H1 (cell line): Measurements from ENCODE around the gene HDC. TPM values are rescaled to one million over a fixed set of nuclear protein-coding genes. Genes with fewer than 3 reads are reported as not detected.

Source experiments
- CTCF ChIA-PET: fragments of 300-600 bp; sonication (Branson Sonifier 250); formaldehyde crosslinking; loops from one replicate; lab custom pipeline; 2021; ENCODE audit not compliant: partially characterized antibody; lab: Charles Lee
- POLR2A ChIA-PET: fragments of 300-600 bp; sonication (Branson Sonifier 250); formaldehyde crosslinking; loops from one replicate; lab custom pipeline; 2021; ENCODE audit warnings: inconsistent platforms; ENCODE audit not compliant: partially characterized antibody; lab: Charles Lee
- DNase-seq, 2 experiments: peaks; one replicate each; pipeline versions ENCODE4 v3.0.0 to v3.0.0-alpha.2; 2010 to 2022; ENCODE audit warnings: low spot score in 2 of 2, low read depth in 1 of 2, mixed read lengths in 1 of 2
- FAIRE-seq: peaks from 2 replicates; lab custom pipeline; 2011; peaks lifted over from hg19 to GRCh38; lab: Jason Lieb, UNC
- H2AFZ ChIP-seq: 2 replicates; pipeline ENCODE4 v1.8.1; 2012; ENCODE audit warnings: low read length, inconsistent platforms
- H2AK5ac ChIP-seq: 2 replicates; pipeline ENCODE4 v1.6.1; 2013; ENCODE audit warnings: low read depth, low read length
- H2BK120ac ChIP-seq: replicated peaks from 2 replicates; pipeline ENCODE3; 2013; ENCODE audit warnings: low read depth, low read length, inconsistent platforms
- H2BK12ac ChIP-seq: 2 replicates; pipeline ENCODE4 v1.6.1; 2013; ENCODE audit warnings: low read depth, low read length
- H2BK15ac ChIP-seq: 2 replicates; pipeline ENCODE4 v1.6.1; 2013; ENCODE audit warnings: low read length
- H2BK20ac ChIP-seq: 2 replicates; pipeline ENCODE4 v1.6.1; 2013; ENCODE audit warnings: low read length
- H2BK5ac ChIP-seq: 2 replicates; pipeline ENCODE4 v1.6.1; 2013; ENCODE audit warnings: low read depth, low read length
- H3K14ac ChIP-seq: 2 replicates; pipeline ENCODE4 v1.6.1; 2013; ENCODE audit warnings: inconsistent platforms; ENCODE audit not compliant: insufficient read length
- H3K18ac ChIP-seq: 2 replicates; pipeline ENCODE4 v1.6.1; 2013; ENCODE audit warnings: low read length; ENCODE audit errors: extremely low read depth
- H3K23ac ChIP-seq: 2 replicates; pipeline ENCODE4 v1.6.1; 2013; ENCODE audit warnings: inconsistent platforms; ENCODE audit not compliant: insufficient read length
- H3K23me2 ChIP-seq: 2 replicates; pipeline ENCODE4 v1.6.1; 2013; ENCODE audit warnings: low read depth, low read length
- H3K27ac ChIP-seq: 2 replicates; pipeline ENCODE4 v1.6.1; 2011; ENCODE audit warnings: low read depth, low read length, inconsistent platforms
- H3K27me3 ChIP-seq, 4 experiments: replicated peaks in 1 of 4; 1 replicate in 1 of 4; 2 replicates in 3 of 4; pipeline versions ENCODE4 v1.6.1 to v1.8.1; 2011 to 2013; ENCODE audit warnings: low read length in 3 of 4, mild to moderate bottlenecking in 3 of 4, inconsistent platforms in 2 of 4, mixed read lengths in 2 of 4, moderate library complexity in 1 of 4; ENCODE audit not compliant: control insufficient read depth in 3 of 4, insufficient read depth in 3 of 4; ENCODE audit errors: extremely low read depth in 1 of 4
- H3K36me3 ChIP-seq, 4 experiments: 2 replicates each; pipeline versions ENCODE4 v1.6.1 to v1.8.1; 2011 to 2013; ENCODE audit warnings: mild to moderate bottlenecking in 4 of 4, low read length in 3 of 4, moderate library complexity in 2 of 4, control low read depth in 1 of 4, inconsistent platforms in 1 of 4; ENCODE audit not compliant: insufficient read depth in 4 of 4, control insufficient read depth in 2 of 4
- H3K4ac ChIP-seq: replicated peaks from 2 replicates; pipeline ENCODE3; 2013; ENCODE audit warnings: low read length, low read depth, mixed read lengths, inconsistent platforms; ENCODE audit not compliant: insufficient read length
- H3K4me1 ChIP-seq, 4 experiments: replicated peaks in 1 of 4; 1 replicate in 1 of 4; 2 replicates in 3 of 4; pipeline versions ENCODE4 v1.6.1 to v1.8.1; 2011 to 2013; ENCODE audit warnings: low read length in 3 of 4, inconsistent platforms in 2 of 4, mixed read lengths in 1 of 4; ENCODE audit not compliant: insufficient read depth in 4 of 4, control insufficient read depth in 3 of 4
- H3K4me2 ChIP-seq, 2 experiments: 2 replicates each; pipeline versions ENCODE4 v1.6.1 to v1.8.1; 2011 to 2013; ENCODE audit warnings: low read depth in 2 of 2, low read length in 2 of 2, control low read depth in 1 of 2, inconsistent platforms in 1 of 2, mild to moderate bottlenecking in 1 of 2; ENCODE audit not compliant: insufficient read depth in 1 of 2
- H3K4me3 ChIP-seq, 4 experiments: fragments of 200-600, 300-600 bp in 1 of 4; sonication (generic), shearing (Covaris generic), sonication (Bioruptor Twin) in 1 of 4; 2 replicates each; pipeline versions ENCODE4 v1.5.1 to v1.8.1; 2011 to 2016; ENCODE audit warnings: low read length in 4 of 4, low read depth in 3 of 4, control low read depth in 2 of 4, inconsistent platforms in 2 of 4, mild to moderate bottlenecking in 2 of 4, mixed read lengths in 1 of 4, moderate library complexity in 1 of 4; ENCODE audit not compliant: insufficient read depth in 2 of 4; ENCODE audit errors: extremely low read depth in 1 of 4
- H3K56ac ChIP-seq: replicated peaks from 2 replicates; pipeline ENCODE3; 2013; ENCODE audit warnings: low read depth, mild to moderate bottlenecking, mixed read lengths, low read length, inconsistent platforms; ENCODE audit not compliant: insufficient read length
- H3K79me1 ChIP-seq: 2 replicates; pipeline ENCODE4 v1.6.1; 2013; ENCODE audit warnings: low read depth, low read length, control low read depth
- H3K79me2 ChIP-seq, 2 experiments: 2 replicates each; pipeline versions ENCODE4 v1.6.1 to v1.8.1; 2012 to 2013; ENCODE audit warnings: low read length in 2 of 2, mild to moderate bottlenecking in 2 of 2, inconsistent platforms in 1 of 2; ENCODE audit not compliant: insufficient read depth in 2 of 2, control insufficient read depth in 1 of 2
- H3K9ac ChIP-seq, 4 experiments: replicated peaks in 1 of 4; 1 replicate in 1 of 4; 2 replicates in 3 of 4; pipeline versions ENCODE4 v1.6.1 to v1.8.1; 2011 to 2013; ENCODE audit warnings: low read depth in 3 of 4, low read length in 3 of 4, control low read depth in 2 of 4, mild to moderate bottlenecking in 2 of 4, moderate library complexity in 2 of 4, inconsistent platforms in 1 of 4; ENCODE audit errors: extremely low read depth in 1 of 4
- H3K9me3 ChIP-seq, 2 experiments: 2 replicates each; pipeline versions ENCODE4 v1.6.1 to v1.8.1; 2012 to 2013; ENCODE audit warnings: mild to moderate bottlenecking in 2 of 2, moderate library complexity in 2 of 2, control low read depth in 1 of 2, inconsistent platforms in 1 of 2, low read depth in 1 of 2, low read length in 1 of 2, mixed read lengths in 1 of 2; ENCODE audit not compliant: insufficient read depth in 2 of 2
- H4K20me1 ChIP-seq, 2 experiments: replicated peaks in 1 of 2; 2 replicates each; pipeline versions ENCODE3 to v1.8.1; 2011 to 2013; ENCODE audit warnings: inconsistent platforms in 2 of 2, low read length in 2 of 2, mild to moderate bottlenecking in 1 of 2; ENCODE audit not compliant: insufficient read depth in 2 of 2, control insufficient read depth in 1 of 2
- H4K5ac ChIP-seq: 2 replicates; pipeline ENCODE4 v1.6.1; 2013; ENCODE audit warnings: low read length, low read depth, mixed read lengths, inconsistent platforms; ENCODE audit not compliant: insufficient read length
- H4K8ac ChIP-seq: 2 replicates; pipeline ENCODE4 v1.8.0; 2013; ENCODE audit warnings: mild to moderate bottlenecking, moderate library complexity, low read length, inconsistent platforms; ENCODE audit not compliant: insufficient read depth; ENCODE audit errors: extremely low read depth
- H4K91ac ChIP-seq: replicated peaks from 2 replicates; pipeline ENCODE3; 2013; ENCODE audit warnings: low read length, mixed read lengths, inconsistent platforms; ENCODE audit not compliant: insufficient read length
- ATF2 ChIP-seq: IDR thresholded peaks from 2 replicates; pipeline ENCODE4 v1.6.1; 2012; ENCODE audit warnings: low read length, inconsistent platforms
- BCL11A ChIP-seq, 2 experiments: IDR thresholded peaks; one replicate each; pipeline ENCODE4 v1.6.1; 2011; ENCODE audit warnings: low read depth in 2 of 2, low read length in 2 of 2, mild to moderate bottlenecking in 2 of 2
- CBX5 ChIP-seq: fragments of 300-800, 300-1000 bp; sonication (generic); IDR thresholded peaks from 2 replicates; pipeline ENCODE4 v1.7.1; 2016; ENCODE audit warnings: antibody characterized with exemption, low read length, low read depth
- CREB1 ChIP-seq: IDR thresholded peaks from 2 replicates; pipeline ENCODE4 v1.6.1; 2012; ENCODE audit warnings: inconsistent platforms
- EGR1 ChIP-seq: IDR thresholded peaks from 2 replicates; pipeline ENCODE4 v1.6.1; 2011; ENCODE audit warnings: low read depth, low read length, borderline replicate concordance
- EP300 ChIP-seq, 2 experiments: IDR thresholded peaks; 1 replicate in 1 of 2; 2 replicates in 1 of 2; pipeline ENCODE4 v1.6.1; 2011 to 2012; ENCODE audit warnings: low read depth in 2 of 2, low read length in 2 of 2, mild to moderate bottlenecking in 2 of 2, borderline replicate concordance in 1 of 2, inconsistent platforms in 1 of 2, moderate library complexity in 1 of 2
- GABPA ChIP-seq: IDR thresholded peaks from 2 replicates; pipeline ENCODE4 v1.6.1; 2011; ENCODE audit warnings: mild to moderate bottlenecking, low read length, moderate library complexity, borderline replicate concordance; ENCODE audit not compliant: insufficient read depth
- GTF2F1 ChIP-seq: IDR thresholded peaks from 2 replicates; pipeline ENCODE4 v1.6.1; 2012; ENCODE audit warnings: low read depth, low read length, improper control_type of control experiment, borderline replicate concordance
- KDM4A ChIP-seq: IDR thresholded peaks from one replicate; pipeline ENCODE4 v1.7.1; 2012; ENCODE audit warnings: low read depth, mild to moderate bottlenecking, moderate library complexity, low read length, inconsistent platforms; ENCODE audit not compliant: severe bottlenecking
- POU5F1 ChIP-seq: IDR thresholded peaks from 2 replicates; pipeline ENCODE4 v1.6.1; 2011; ENCODE audit warnings: low read depth, mild to moderate bottlenecking, low read length, moderate library complexity
- SRF ChIP-seq: IDR thresholded peaks from 2 replicates; pipeline ENCODE4 v1.6.1; 2011; ENCODE audit warnings: mild to moderate bottlenecking, low read depth, low read length, moderate library complexity
- TAF7 ChIP-seq: optimal IDR thresholded peaks from 2 replicates; pipeline ENCODE3; 2011; ENCODE audit warnings: low read depth, mild to moderate bottlenecking, inconsistent platforms, low read length, moderate library complexity, borderline replicate concordance
- TBP ChIP-seq: IDR thresholded peaks from 2 replicates; pipeline ENCODE4 v1.6.1; 2011; ENCODE audit warnings: low read depth, low read length, improper control_type of control experiment
- WGBS, 2 experiments: shearing (Covaris generic) in 1 of 2; methylation state at CpG; one replicate each; pipeline versions ENCODE4 v1.1.6 to v1.1.7; 2013 to 2015; ENCODE audit warnings: low lambda C conversion rate in 2 of 2, mixed read lengths in 2 of 2, inconsistent platforms in 1 of 2, low coverage in 1 of 2, missing lambda C conversion rate in 1 of 2; ENCODE audit not compliant: insufficient replicate concordance in 2 of 2, insufficient coverage in 1 of 2, insufficient read length in 1 of 2; ENCODE audit errors: extremely low coverage in 1 of 2, missing lambda C conversion rate in 1 of 2; 5-methylcytosine and 5-hydroxymethylcytosine counted together
- polyA plus RNA-seq, 7 experiments: library from polyadenylated mRNA; depleted of rRNA in 3 of 7; stranded (reverse) in 5 of 7; unstranded in 2 of 7; fragments of >200 nt in 5 of 7; fragments of 200-250 nt in 2 of 7; gene quantifications; 1 replicate in 5 of 7; 2 replicates in 1 of 7; 4 replicates in 1 of 7; pipeline versions ENCODE4 v1.2.1 to v1.2.3, GENCODE V29; 2011 to 2013; ENCODE audit warnings: missing spikeins in 2 of 7, mixed read lengths in 2 of 7
- total RNA-seq: library from RNA; stranded (reverse); fragmentation: NEBNext Ultra II Directional; extraction: Animal tissue kit (Norgen Biotek cat#: 25700); gene quantifications from 2 replicates; pipeline ENCODE4 v1.2.1, GENCODE V29; 2021

HDC gene
- total and polyA plus RNA-seq, 2 of the 8 experiments (the other 6 are each of a cell fraction or from before 2014, with no cell fraction given), result 0.20 to 0.22 TPM

DNA sequence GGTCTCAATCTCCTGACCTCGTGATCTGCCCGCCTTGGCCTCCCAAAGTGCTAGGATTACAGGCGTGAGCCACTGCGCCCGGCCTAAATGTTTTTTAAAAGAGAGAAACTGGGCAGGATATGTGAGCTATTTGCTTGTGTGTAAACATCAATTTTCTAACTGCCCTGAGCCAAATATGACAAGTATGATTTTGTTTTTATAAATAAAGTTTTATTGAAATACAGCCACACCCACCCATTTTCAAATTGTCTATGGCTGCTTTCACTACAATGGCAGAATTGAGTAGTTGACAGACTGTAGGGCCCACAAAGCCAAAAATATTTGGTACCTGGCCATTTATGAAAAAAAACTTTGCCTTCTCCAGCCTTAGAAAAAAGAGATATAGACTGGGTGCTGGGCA, 15.9 kb upstream of the HDC start:
- no peak overlapping the region for H4K5ac ChIP-seq
- peaks cover 0 to 8% (median 0%) of the 10 kb centered on the region in 4 experiments; a peak in 2 of 8 replicates for H3K36me3 ChIP-seq
- no peak overlapping the region for H4K8ac ChIP-seq
- DNase-seq (no peak), FAIRE-seq (no peak)
- H3K4me1 ChIP-seq, result no peaks in the 10 kb centered on the region
- H3K56ac ChIP-seq, result no peak overlapping the region
- no peak overlapping the region for H3K23ac ChIP-seq
- ChIA-PET CTCF (no interaction called here), POLR2A (no interaction called here)
- no peak overlapping the region for H3K4me2 ChIP-seq
- no peaks in the 10 kb centered on the region for H3K79me1 ChIP-seq
- no peak overlapping the region for H3K4me3 ChIP-seq
- no peak overlapping the region for H2AFZ ChIP-seq
- no peak overlapping the region for H2BK120ac ChIP-seq
- 100% methylated on average over 3 of the region's 5 CpGs; no CpG with 5 or more reads in 1 of the 2 experiments for WGBS, 2 experiments
- H2BK15ac ChIP-seq, result no peak overlapping the region
- no peak overlapping the region for H3K18ac ChIP-seq
- no peak overlapping the region for H2AK5ac ChIP-seq
- H2BK12ac ChIP-seq, result no peak overlapping the region
- H3K27ac ChIP-seq, result no peak overlapping the region
- H2BK5ac ChIP-seq, result no peak overlapping the region
- H3K23me2 ChIP-seq, result no peaks in the 10 kb centered on the region; the same call in 1 of the 2 replicates
- H3K27me3 ChIP-seq, result no peaks in the 10 kb centered on the region
- H3K79me2 ChIP-seq, result no peaks in the 10 kb centered on the region
- H3K9ac ChIP-seq, result no peak overlapping the region
- H3K9me3 ChIP-seq, result no peaks in the 10 kb centered on the region
- H4K20me1 ChIP-seq, result no peaks in the 10 kb centered on the region
- no peak overlapping the region for H2BK20ac ChIP-seq
- H4K91ac ChIP-seq, result no peak overlapping the region
- no peak overlapping the region for H3K4ac ChIP-seq
- no peak overlapping the region for H3K14ac ChIP-seq
- TF ChIP-seq TAF7, result no peak
- TF ChIP-seq TBP, result no peak
- TF ChIP-seq ATF2, result no peak
- TF ChIP-seq BCL11A (IDR thresholded peaks at IDR 0.05; ENCODE audit: low read depth in 2 of 2, low read length in 2 of 2), result no peak
- TF ChIP-seq POU5F1, result no peak
- no peak for TF ChIP-seq GABPA
- TF ChIP-seq CBX5, result no peak
- no peak for TF ChIP-seq GTF2F1
- no peak for TF ChIP-seq KDM4A
- no peak for TF ChIP-seq SRF
- TF ChIP-seq EGR1, result no peak
- no peak for TF ChIP-seq CREB1
- TF ChIP-seq EP300 (IDR thresholded peaks at IDR 0.05; ENCODE audit: borderline replicate concordance in 1 of 2, low read depth in 2 of 2, low read length in 2 of 2), result no peak
